Smooth muscle cell of trachea (primary cell): ENCODE results near the gene TLX3. TPM values are rescaled to one million over a fixed set of nuclear protein-coding genes. Genes with fewer than 3 reads are reported as not detected.

Experiments used
- total RNA-seq: library from RNA; depleted of rRNA; stranded (reverse); fragments of >200 nt; gene quantifications from 2 replicates; pipeline ENCODE4 v1.2.1, GENCODE V29; 2014

The TLX3 gene
- not detected in 2 replicates for total RNA-seq

DNA sequence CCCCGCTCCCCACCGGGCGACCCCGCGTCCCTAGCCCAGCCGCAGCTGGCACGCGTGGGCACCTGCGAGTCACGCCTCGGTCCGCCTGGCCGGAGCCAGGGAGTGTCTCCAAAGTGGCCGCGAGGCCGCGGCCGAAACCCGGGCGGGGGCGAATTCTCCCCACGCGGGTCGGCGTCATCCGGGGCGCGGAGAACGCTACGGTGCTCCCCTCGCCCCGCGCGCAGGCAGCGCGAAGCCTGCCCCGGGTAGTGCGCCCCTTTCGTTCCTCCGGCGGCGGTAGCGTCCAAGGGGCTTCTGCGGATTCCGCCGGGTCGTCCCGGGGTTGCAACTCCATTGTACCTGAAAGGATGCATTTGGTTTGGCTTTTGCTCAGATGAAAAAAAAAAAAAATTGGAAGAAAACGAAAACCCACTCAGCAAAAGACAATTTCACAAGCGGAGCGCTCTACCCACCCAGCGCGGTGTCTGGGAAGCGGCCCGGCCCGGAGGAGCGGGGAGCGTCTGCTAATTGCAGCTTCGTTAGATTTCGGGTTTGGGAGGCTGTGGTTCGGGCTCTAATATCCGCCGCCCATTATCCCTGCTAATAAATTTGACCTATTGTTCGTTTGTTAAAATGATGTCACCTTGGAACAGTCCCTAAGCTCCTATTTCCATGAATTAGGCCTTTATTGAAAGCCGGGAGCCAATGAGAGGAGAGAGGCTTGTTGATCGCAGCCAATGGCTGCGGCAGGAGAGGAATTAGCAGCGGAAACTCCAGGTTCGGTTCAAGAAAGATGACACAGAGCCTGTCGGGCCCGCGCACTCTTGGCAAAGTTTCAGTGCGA is at the start of gene TLX3:
Gene TLX3, plus strand, starts transcription at position 796 of the 823 bp plus-strand sequence. CDS start 118 bp downstream, outside the sequence.

Other genes with a start within 250 kb of the TLX3 start
- 947 and 1,888 TPM in 2 replicates for gene NPM1, start 78.6 kb downstream of the TLX3 start, total RNA-seq
- gene FGF18, start 110.4 kb downstream of the TLX3 start, total RNA-seq = 0.29 and 0.99 TPM in 2 replicates